Activated T-cell treated with anti-CD3 and anti-CD28 coated beads, Interleukin-2, amount 50 U/mL, for 24 hours (primary cell): ENCODE data around the gene ISL2.
"Not testable (repeated sequence)": the region's sequence is repeated elsewhere in the genome, so short reads cannot be mapped to it uniquely, and the experiment has no call there.

Experiments
- DNase-seq: peaks from one replicate; pipeline ENCODE4 v3.0.0-alpha.2; 2020
- H3K27ac Mint-ChIP-seq: 2 replicates; pipeline ENCODE4 v1.8.0; 2020; ENCODE audit warnings: mild to moderate bottlenecking, mixed read lengths
- H3K27me3 Mint-ChIP-seq: 2 replicates; pipeline ENCODE4 v1.8.0; 2020; ENCODE audit warnings: mixed read lengths
- H3K36me3 Mint-ChIP-seq: 2 replicates; pipeline ENCODE4 v1.8.0; 2020; ENCODE audit warnings: low read depth, mixed read lengths
- H3K4me1 Mint-ChIP-seq: 2 replicates; pipeline ENCODE4 v1.8.0; 2020; ENCODE audit warnings: low read depth, mixed read lengths
- H3K4me3 Mint-ChIP-seq: 2 replicates; pipeline ENCODE4 v1.8.0; 2020; ENCODE audit warnings: mild to moderate bottlenecking, moderate library complexity, mixed read lengths
- H3K9me3 Mint-ChIP-seq: 2 replicates; pipeline ENCODE4 v1.8.0; 2020; ENCODE audit warnings: mixed read lengths

Gene ISL2

DNA sequence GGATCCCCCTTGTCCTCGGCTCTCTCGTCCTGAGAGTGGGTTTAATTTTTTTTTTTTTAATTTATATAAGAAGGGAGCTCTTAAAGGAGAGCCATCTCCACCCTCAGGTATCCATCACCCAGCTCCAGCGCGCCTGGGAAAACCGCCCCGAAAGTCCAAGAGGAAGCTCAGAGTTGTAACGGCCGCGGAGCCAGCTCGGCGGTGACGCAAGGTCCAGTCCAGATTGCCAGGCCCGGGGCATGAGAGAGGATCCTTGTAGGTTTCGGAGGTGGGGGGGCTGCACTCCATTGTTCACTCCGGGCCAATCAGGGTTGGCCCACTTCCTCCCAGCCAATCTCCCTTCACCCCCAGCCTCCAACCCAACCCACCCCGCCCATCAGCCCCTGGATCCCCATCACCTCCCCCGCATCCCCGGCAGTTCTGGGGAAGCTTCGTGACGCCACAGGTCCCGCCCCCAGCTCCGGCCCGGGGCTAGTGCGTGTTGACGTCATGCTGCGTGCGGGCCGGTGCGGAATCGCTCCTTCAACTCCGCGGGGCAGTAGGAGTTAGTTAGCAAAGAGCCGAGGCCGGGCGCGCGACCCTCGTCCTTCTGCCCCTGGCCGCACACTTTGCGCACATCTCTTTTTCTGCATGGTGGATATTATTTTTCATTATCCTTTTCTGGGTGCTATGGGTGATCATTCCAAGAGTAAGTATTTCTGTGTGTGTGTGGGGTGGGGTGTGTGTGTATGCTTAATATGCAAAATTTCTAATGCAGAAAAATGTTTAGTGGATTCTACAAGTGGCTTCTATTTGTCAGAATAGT, at the start of gene ISL2:
TSS of gene ISL2 (plus strand) at position 520 of the 805 bp plus-strand sequence. CDS start at position 631, 111 bp downstream.
- Mint-ChIP-seq H3K27ac (peak within 1 kb of the TSS; percentile 44), H3K27me3 (peaks cover 86% of the 10 kb centered on the region), H3K4me1 (peaks cover 51% of the 10 kb centered on the region), H3K9me3 (no peaks in the 10 kb centered on the region), H3K4me3 (peak within 1 kb of the TSS; percentile 75), H3K36me3 (no peaks in the 10 kb centered on the region)
- peak; percentile 77 for DNase-seq

DNA sequence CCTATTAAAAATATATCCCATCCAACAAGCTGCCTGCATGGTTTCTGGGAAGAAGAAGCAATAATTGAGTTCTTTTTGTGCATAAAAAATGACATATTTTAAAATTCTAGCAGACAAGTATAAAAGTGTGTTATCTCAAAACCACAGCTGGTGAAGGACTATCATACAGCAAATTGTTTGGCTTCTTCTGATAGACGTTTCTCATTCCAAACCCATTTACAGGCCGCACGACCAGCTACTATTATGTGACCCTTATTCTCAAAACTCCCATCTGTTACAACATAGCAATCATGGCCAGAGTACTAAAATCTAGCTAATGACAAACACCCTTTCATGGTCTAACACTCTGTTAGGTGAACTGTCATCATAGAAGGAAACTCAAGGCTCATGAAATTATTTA, 47.0 kb upstream of the ISL2 start:
- no peak overlapping the region for H3K4me3 Mint-ChIP-seq
- no peaks in the 10 kb centered on the region for H3K9me3 Mint-ChIP-seq
- H3K36me3 Mint-ChIP-seq, result peaks cover 72% of the 10 kb centered on the region
- no peak overlapping the region for H3K27ac Mint-ChIP-seq
- DNase-seq, result no peak
- H3K27me3 Mint-ChIP-seq, result no peaks in the 10 kb centered on the region
- H3K4me1 Mint-ChIP-seq, result peaks cover 40% of the 10 kb centered on the region

DNA sequence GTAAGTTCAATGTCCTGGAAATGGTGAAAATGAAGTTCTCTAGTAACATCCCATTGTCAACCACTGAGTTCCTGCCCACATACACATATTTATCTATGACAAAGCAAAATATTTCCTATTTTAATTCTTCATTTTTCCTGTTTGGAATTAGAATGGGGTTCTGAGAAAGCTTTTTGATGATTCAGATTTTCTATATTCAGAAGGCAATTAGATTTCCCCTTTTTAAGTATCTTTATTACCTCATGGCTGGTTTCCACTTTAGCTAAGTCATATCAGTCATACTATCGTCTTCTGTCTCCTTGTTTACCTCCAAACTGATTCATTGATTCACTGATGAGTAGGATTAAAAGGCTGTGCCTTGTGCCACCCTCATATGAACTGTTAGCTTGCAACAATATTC, 43.2 kb upstream of the ISL2 start:
- H3K27ac Mint-ChIP-seq, result peak overlapping the region; percentile 87

DNA sequence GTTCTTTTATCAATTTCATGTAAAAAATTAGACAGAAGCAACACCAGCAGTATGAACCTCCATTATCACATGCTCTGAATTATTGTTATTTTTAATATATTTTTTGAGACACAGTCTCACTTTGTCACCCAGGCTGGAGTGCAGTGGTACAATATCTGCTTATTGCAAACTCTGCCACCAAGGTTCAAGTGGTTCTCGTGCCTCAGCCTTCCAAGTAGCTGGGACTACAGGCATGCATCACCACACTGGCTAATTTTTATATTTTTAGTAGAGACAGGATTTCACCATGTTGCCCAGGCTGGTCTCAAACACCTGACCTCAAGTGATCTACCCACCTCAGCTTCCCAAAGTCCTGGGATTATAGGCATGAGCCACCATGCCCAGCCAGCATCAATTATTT, 42.1 kb upstream of the ISL2 start:
- H3K27ac Mint-ChIP-seq, DNase-seq, H3K4me3 Mint-ChIP-seq: not testable (repeated sequence)

More for the DNA sequence above, 43.2 kb upstream of the ISL2 start:
- Mint-ChIP-seq H3K9me3 (no peaks in the 10 kb centered on the region), H3K36me3 (peaks cover 52% of the 10 kb centered on the region), H3K27me3 (no peaks in the 10 kb centered on the region), H3K4me1 (peaks cover 37% of the 10 kb centered on the region), H3K4me3 (no peak overlapping the region)
- no peak for DNase-seq

DNA sequence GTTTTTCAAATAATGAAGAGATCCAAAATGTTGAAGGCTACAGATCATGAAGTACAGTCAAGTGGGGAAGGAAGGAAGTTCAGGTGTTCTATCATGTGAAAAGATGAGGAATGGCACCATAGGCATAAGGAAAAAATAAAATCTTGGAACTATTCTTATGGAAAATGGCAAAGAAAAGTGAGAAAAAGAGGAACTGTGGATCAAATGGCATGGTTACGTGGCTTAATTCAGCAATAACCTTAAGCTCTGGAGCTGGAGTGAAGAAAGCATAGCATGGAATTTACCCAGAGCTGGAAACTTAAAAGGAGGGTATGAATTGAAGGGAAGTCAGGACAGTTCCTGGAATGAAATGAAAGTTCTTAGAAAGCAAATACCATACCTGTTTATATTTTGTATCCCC, 39.7 kb upstream of the ISL2 start:
- H3K4me1 Mint-ChIP-seq, result peaks cover 41% of the 10 kb centered on the region
- no peaks in the 10 kb centered on the region for H3K27me3 Mint-ChIP-seq
- peaks cover 30% of the 10 kb centered on the region for H3K36me3 Mint-ChIP-seq
- no peak overlapping the region for H3K27ac Mint-ChIP-seq
- H3K4me3 Mint-ChIP-seq, result no peak overlapping the region
- DNase-seq, result no peak
- no peaks in the 10 kb centered on the region for H3K9me3 Mint-ChIP-seq

More for the DNA sequence above, 42.1 kb upstream of the ISL2 start:
- Mint-ChIP-seq H3K4me1 (peaks cover 40% of the 10 kb centered on the region), H3K36me3 (peaks cover 44% of the 10 kb centered on the region)
- not testable (repeated sequence) for H3K27me3 Mint-ChIP-seq, H3K9me3 Mint-ChIP-seq

DNA sequence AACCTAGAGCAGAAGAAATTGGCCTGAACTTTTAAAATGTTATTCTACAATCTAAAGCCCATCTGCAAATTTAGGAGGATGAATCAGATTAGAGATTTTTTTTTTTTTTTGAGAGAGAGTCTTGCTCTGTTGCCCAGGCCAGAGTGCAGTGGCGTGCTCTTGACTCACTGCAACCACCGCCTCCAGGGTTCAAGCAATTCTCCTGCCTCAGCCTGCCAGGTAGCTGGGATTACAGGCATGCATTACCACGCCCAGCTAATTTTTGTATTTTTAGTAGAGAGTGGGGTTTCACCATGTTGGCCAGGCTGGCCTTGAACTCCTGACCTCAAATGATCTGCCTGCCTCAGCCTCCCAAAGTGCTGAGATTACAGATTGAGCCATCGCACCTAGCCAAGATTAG, 38.6 kb upstream of the ISL2 start:
- H3K9me3 Mint-ChIP-seq, DNase-seq, H3K4me3 Mint-ChIP-seq, H3K27me3 Mint-ChIP-seq, H3K27ac Mint-ChIP-seq: not testable (repeated sequence)
- H3K36me3 Mint-ChIP-seq, result peaks cover 21% of the 10 kb centered on the region
- H3K4me1 Mint-ChIP-seq, result peaks cover 45% of the 10 kb centered on the region

DNA sequence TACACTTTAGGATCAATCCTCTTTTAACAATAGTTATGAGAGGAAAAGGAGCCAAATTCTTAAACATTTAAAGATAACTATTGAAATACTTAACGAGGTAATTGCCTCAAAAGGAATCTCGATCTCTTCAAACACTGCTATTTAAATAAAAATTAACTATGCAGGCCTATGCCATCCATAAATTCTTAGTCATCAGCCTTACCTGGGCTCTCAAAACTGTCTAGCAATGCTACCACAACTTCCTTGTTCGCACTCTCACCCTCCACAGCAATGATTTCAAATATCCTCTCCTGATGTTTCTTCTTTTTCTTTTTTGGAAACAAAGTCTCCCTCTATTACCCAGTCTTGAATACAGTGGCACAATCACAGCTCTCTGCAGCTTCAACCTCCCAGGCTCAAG, 37.6 kb upstream of the ISL2 start:
- no peak overlapping the region for H3K4me3 Mint-ChIP-seq
- no peaks in the 10 kb centered on the region for H3K27me3 Mint-ChIP-seq
- no peaks in the 10 kb centered on the region for H3K9me3 Mint-ChIP-seq

DNA sequence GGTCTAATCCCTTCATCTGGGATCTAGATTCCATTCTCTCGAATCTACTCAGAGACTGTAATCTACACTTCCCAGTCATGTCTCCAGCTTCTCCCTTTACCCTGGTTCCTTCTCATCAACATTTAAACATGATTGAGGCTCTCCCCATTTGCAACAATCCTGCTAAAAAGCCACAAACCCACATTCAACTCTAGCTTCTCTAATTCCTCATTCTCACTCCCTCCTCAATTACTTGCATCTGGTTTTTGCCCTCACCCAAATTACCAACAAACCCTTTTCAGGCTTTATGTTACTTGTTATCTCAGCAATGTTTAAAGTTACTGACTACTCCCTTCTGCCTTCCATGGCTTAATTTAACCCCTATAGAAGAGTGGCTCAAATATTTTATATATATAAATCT, 36.8 kb upstream of the ISL2 start:
- peaks cover 24% of the 10 kb centered on the region for H3K36me3 Mint-ChIP-seq
- H3K9me3 Mint-ChIP-seq, result no peaks in the 10 kb centered on the region
- no peak overlapping the region for H3K4me3 Mint-ChIP-seq
- no peak overlapping the region for H3K27ac Mint-ChIP-seq
- peaks cover 40% of the 10 kb centered on the region for H3K4me1 Mint-ChIP-seq
- no peak for DNase-seq
- H3K27me3 Mint-ChIP-seq, result no peaks in the 10 kb centered on the region

More for the DNA sequence above, 37.6 kb upstream of the ISL2 start:
- Mint-ChIP-seq H3K27ac (no peak overlapping the region), H3K4me1 (peaks cover 44% of the 10 kb centered on the region), H3K36me3 (peaks cover 20% of the 10 kb centered on the region)
- DNase-seq, result no peak

DNA sequence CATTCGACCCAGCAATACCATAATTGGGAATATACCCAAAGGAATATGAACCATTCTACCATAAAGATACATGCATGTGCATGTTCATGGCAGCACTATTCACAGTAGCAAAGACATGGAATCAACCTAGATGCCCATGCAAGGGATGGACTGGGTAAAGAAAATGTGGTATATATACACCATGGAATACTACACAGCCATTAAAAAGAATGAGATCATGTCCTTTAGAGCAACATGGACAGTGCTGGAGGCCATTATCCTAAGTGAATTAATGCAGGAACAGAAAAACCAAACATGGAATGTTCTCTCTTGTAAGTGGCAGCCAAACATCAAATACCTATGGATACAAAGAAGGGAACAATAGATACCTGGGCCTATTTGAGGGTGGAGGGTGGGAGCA, 32.7 kb upstream of the ISL2 start:
- Mint-ChIP-seq H3K36me3 (peaks cover 33% of the 10 kb centered on the region), H3K9me3 (peaks cover 3% of the 10 kb centered on the region), H3K4me1 (peaks cover 56% of the 10 kb centered on the region), H3K27me3 (no peaks in the 10 kb centered on the region), H3K27ac (no peak overlapping the region), H3K4me3 (no peak overlapping the region)
- DNase-seq, result no peak

DNA sequence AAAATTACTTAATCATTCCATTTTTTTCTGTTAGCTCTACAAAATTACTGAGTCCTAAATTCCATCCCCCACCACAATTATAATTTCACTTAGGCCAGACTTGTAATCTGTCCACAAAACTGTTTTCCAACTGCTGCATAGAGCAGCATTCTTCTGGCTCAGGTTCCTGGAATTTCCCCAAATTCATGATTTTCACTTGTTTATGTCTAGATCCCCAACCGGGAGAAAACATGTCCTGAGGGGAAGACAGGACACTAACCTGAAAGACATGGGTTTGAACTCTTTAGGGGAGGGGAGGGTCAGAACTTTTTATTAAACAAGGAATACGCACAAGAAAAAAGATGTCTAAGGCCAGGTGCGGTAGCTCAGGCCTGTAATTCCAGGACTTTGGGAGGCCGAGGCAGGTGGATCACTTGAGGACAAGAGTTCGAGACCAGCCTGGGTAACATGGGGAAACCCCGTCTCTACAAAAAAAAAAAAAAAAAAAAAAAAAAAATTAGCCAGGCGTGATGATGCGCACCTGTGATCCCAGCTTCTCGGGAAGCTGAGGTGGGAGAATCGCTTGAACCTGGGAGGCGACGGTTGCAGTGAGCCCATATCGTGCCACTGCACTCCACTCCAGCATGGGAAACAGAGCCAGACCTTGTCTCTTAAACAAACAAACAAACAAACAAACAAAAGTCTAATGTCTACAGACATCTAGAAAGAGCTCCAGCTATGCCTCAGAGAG, 26.8 kb upstream of the ISL2 start:
- no peaks in the 10 kb centered on the region for H3K27me3 Mint-ChIP-seq
- no peak for DNase-seq
- H3K9me3 Mint-ChIP-seq, result peaks cover 3% of the 10 kb centered on the region
- H3K27ac Mint-ChIP-seq, result peak overlapping the region; percentile 72
- H3K4me3 Mint-ChIP-seq, result peak overlapping the region; percentile 93
- peaks cover 53% of the 10 kb centered on the region for H3K4me1 Mint-ChIP-seq
- peaks cover 37% of the 10 kb centered on the region for H3K36me3 Mint-ChIP-seq

DNA sequence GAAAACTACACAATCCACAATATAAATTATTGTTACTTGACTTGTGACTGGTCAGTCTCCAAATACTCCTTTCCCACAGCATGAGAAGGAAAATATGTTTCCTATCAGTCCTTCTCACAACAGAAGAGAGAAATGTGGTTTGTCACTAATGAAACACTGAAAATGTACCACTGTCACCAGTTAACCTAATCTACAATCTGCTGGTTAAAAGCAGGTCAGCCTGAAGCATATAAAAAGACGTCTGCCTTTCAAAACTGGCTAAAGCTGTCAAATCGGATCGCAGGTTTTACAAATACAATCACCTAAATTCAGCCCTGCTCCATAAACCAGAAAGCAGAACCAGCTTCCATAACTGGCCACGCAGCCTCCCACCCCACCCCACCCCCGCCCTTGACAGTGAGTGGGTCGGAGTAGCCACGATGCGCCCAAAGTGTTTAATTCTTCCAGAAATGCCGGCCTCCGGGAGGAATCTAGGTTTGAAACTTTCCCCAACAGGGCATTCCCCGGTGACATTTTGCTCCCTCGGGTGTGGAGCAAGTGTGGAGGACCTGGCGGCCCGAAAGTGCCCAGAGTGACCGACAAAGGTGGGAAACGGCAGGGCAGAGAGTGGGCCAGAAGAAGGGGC, 26.0 kb upstream of the ISL2 start:
- no peak for DNase-seq
- H3K36me3 Mint-ChIP-seq, result peaks cover 32% of the 10 kb centered on the region
- H3K9me3 Mint-ChIP-seq, result no peaks in the 10 kb centered on the region
- no peaks in the 10 kb centered on the region for H3K27me3 Mint-ChIP-seq
- H3K4me1 Mint-ChIP-seq, result peaks cover 46% of the 10 kb centered on the region
- peak overlapping the region; percentile 93 for H3K4me3 Mint-ChIP-seq
- H3K27ac Mint-ChIP-seq, result peak overlapping the region; percentile 94

DNA sequence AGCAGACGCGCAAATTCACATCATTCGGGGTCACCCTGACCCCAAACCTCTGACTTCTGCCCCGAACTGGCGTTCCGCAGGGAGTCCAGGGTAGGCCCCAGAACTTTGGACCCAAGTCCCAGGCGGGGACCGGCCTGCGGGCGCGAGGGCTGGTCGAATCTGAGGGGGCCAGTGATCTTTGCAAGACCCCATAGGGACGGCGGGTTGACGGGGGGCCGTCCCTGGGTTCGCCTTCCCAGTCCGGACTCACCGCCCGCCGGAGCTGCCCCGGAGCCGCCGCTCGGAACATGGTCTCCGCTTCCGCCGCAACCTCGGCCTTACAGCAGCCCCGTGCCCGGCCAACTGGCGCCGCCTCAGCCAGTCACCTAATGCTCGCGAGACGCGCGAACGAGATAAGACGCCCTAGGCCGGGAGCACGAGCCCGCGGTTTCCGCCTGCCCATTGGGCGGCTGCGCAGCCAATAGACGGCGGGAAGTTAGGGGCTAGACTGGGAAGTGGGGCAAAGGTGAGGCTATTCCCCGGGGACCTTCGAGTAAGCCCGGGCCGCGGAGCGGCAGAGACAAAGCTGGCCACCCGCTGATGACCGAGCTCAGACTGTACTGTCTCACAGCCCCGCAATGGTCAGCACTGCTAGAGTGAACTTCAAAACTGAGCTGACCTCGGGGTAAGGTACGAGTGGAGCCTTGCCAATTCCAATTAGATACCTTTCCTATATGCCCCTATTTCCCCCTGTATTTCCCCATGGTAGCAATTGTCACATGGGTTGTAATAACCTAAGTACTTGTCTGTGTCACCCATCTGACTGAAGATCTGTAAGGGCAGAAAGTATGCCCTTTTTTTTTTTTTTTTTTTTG, 25.2 kb upstream of the ISL2 start, which contains the start of gene ETFA:
TSS of gene ETFA (minus strand) at position 370 of the 854 bp plus-strand sequence. CDS start at position 289, 81 bp downstream.
- H3K4me3 Mint-ChIP-seq, result peak within 1 kb of the TSS; percentile 93
- no peaks in the 10 kb centered on the region for H3K27me3 Mint-ChIP-seq
- H3K9me3 Mint-ChIP-seq, result no peaks in the 10 kb centered on the region
- H3K27ac Mint-ChIP-seq, result peak within 1 kb of the TSS; percentile 94
- H3K4me1 Mint-ChIP-seq, result peaks cover 41% of the 10 kb centered on the region
- DNase-seq, result peak; percentile 94
- peaks cover 29% of the 10 kb centered on the region for H3K36me3 Mint-ChIP-seq

DNA sequence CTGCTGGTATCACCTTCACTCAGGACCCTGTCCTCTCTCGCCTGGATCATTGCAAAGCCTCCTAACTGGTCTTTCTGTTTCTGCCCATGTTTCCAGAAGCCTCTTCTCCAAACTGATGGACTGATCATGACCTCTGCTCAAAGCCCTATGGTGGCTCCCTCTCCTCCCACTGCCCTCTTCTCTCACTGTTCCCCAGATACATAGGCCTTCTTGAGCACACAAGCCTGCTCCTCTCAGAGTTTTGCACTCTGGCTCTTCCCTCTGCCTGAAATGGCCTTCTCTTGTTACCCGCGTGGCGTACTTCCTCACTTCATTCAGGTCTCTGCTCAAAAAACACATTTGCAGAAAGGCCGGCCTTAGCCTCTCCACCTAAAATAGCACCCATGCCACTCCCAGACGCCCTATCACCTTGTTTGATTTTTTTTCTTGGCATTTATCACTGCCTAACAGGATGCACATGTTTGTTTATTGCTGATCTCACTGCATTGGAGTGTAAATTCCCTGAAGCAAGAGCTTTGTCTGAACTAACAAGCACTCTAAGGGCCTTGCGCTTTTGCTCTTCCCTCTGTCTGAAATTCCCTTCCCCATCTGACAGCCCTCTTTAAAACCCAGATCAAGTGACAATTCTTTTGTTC, 23.9 kb upstream of the ISL2 start:
- peaks cover 25% of the 10 kb centered on the region for H3K36me3 Mint-ChIP-seq
- no peaks in the 10 kb centered on the region for H3K9me3 Mint-ChIP-seq
- H3K4me3 Mint-ChIP-seq, result no peak overlapping the region
- H3K27ac Mint-ChIP-seq, result no peak overlapping the region
- DNase-seq, result no peak
- H3K27me3 Mint-ChIP-seq, result no peaks in the 10 kb centered on the region
- peaks cover 35% of the 10 kb centered on the region for H3K4me1 Mint-ChIP-seq
